ENCODE results near the gene ACVR1C. TPM values are rescaled to one million over a fixed set of nuclear protein-coding genes. Genes with fewer than 3 reads are reported as not detected.
A peak's percentile ranks its signal among the peaks of the same experiment; 100 is the strongest.
"Not testable (repeated sequence)": the region's sequence is repeated elsewhere in the genome, so short reads cannot be mapped to it uniquely, and the experiment has no call there.

The ACVR1C gene
- total RNA-seq, 1 donor from 2014 or later: 1.1 TPM

DNA sequence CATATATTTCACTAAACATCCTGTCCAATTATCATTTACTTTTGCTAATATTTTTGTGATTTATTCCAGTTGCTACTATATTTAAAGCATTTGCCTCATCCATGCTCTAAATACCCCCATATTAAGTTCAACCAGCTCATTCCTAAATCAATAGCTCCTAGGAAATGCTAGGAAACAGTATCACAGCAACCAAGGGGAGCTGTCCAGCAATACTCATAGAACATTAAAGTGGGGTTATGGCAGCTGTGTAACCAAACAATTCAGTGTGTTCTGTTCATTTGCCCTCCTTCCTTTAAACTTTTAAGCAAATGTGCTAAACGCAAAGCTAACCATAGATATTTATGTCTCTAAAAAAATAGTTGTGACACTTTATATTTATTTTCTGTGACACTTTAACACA, 41.1 kb downstream of the ACVR1C start:
- intact Hi-C loops (cut with DNase I): no loop called here
- ATAC-seq: no peak
- no peak overlapping the region for H3K27ac ChIP-seq
- no peak for DNase-seq
- TF ChIP-seq, protein P1, sequence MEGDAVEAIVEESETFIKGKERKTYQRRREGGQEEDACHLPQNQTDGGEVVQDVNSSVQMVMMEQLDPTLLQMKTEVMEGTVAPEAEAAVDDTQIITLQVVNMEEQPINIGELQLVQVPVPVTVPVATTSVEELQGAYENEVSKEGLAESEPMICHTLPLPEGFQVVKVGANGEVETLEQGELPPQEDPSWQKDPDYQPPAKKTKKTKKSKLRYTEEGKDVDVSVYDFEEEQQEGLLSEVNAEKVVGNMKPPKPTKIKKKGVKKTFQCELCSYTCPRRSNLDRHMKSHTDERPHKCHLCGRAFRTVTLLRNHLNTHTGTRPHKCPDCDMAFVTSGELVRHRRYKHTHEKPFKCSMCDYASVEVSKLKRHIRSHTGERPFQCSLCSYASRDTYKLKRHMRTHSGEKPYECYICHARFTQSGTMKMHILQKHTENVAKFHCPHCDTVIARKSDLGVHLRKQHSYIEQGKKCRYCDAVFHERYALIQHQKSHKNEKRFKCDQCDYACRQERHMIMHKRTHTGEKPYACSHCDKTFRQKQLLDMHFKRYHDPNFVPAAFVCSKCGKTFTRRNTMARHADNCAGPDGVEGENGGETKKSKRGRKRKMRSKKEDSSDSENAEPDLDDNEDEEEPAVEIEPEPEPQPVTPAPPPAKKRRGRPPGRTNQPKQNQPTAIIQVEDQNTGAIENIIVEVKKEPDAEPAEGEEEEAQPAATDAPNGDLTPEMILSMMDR (IDR thresholded peaks at IDR 0.05): no peak
- H3K36me3 ChIP-seq: no peaks in the 10 kb centered on the region
- H3K4me3 ChIP-seq: no peak overlapping the region
- H3K9me3 ChIP-seq: no peaks in the 10 kb centered on the region
- no peaks in the 10 kb centered on the region for H3K4me1 ChIP-seq
- H3K27me3 ChIP-seq: no peaks in the 10 kb centered on the region

DNA sequence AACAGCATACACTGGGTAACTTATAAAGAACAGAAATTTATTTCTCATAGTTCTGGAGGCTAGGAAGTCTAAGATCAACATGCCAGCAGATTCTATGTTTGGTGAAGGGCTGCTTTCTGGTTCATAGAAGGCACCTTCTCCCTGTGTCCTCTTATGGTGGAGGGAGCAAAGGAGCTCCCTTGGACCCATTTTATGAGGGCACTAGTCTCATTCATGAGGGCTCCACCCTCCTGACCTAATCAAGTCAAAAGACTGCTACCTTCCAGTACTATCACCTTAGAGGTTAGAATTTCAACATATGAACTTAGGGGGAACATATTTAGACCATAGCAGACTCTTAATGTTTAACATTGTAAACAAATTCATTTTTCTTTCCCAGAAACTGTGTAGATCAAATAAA, 54.5 kb downstream of the ACVR1C start:
- no peak overlapping the region for H3K27ac ChIP-seq
- DNase-seq (no peak), ATAC-seq (no peak)
- TF ChIP-seq, protein P1 (IDR thresholded peaks at IDR 0.05): no peak
- no peaks in the 10 kb centered on the region for H3K4me1 ChIP-seq
- intact Hi-C loops (cut with DNase I): no loop called here
- no peaks in the 10 kb centered on the region for H3K36me3 ChIP-seq
- H3K4me3 ChIP-seq: no peak overlapping the region
- H3K9me3 ChIP-seq: no peaks in the 10 kb centered on the region
- H3K27me3 ChIP-seq: no peaks in the 10 kb centered on the region

DNA sequence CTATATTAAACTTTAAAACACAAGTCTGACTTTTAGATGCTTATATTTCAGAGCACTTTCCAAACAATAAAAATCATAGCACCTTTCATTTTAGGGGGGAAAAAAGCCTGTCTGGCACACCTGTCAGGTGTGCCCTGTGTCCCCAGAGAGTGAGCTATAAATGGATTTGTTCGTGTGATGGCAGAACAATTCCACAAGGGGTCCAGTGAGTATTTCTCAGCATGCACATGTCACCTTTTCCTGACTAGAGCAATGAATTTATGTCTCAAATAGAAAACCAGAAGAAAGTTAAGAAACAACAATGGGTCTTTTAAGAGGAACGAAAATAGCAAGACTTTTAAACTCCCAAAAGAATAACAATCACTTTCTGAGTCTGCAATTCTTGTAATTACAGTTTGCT, 55.9 kb downstream of the ACVR1C start:
- H3K4me1 ChIP-seq: no peaks in the 10 kb centered on the region
- intact Hi-C loops (cut with DNase I): no loop called here
- DNase-seq (no peak), ATAC-seq (no peak)
- TF ChIP-seq, protein P1 (IDR thresholded peaks at IDR 0.05): peak; percentile 27
- H3K27me3 ChIP-seq: no peaks in the 10 kb centered on the region
- no peak overlapping the region for H3K27ac ChIP-seq
- no peak overlapping the region for H3K4me3 ChIP-seq
- no peaks in the 10 kb centered on the region for H3K36me3 ChIP-seq
- no peaks in the 10 kb centered on the region for H3K9me3 ChIP-seq

DNA sequence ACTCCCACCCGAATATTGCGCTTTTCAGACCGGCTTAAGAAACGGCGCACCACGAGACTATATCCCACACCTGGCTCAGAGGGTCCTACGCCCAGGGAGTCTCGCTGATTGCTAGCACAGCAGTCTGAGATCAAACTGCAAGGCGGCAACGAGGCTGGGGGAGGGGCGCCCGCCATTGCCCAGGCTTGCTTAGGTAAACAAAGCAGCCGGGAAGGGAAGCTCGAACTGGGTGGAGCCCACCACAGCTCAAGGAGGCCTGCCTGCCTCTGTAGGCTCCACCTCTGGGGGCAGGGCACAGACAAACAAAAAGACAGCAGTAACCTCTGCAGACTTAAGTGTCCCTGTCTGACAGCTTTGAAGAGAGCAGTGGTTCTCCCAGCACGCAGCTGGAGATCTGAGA, 62.0 kb downstream of the ACVR1C start:
- H3K4me1 ChIP-seq; H3K27me3 ChIP-seq; H3K36me3 ChIP-seq; H3K4me3 ChIP-seq; intact Hi-C loops (cut with DNase I); H3K9me3 ChIP-seq; H3K27ac ChIP-seq; DNase-seq; ATAC-seq: not testable (repeated sequence)

DNA sequence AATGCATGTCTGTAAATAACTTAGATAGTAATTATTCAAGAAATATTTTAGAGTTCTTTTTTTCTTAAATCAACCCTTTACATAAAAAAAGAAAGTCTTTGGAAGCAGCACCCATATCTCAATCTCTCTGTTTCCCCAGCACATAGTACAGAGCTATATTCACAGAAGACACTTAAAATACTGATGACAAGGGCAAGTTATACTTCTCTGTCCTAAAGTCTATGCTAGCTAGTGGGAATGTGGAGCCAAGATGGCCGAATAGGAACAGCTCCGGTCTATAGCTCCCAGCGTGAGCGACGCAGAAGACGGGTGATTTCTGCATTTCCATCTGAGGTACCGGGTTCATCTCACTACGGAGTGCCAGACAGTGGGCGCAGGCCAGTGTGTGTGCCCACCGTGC, 62.6 kb downstream of the ACVR1C start:
- H3K36me3 ChIP-seq; intact Hi-C loops (cut with DNase I); H3K9me3 ChIP-seq; H3K4me3 ChIP-seq; DNase-seq; H3K4me1 ChIP-seq; H3K27ac ChIP-seq; ATAC-seq; H3K27me3 ChIP-seq: not testable (repeated sequence)

DNA sequence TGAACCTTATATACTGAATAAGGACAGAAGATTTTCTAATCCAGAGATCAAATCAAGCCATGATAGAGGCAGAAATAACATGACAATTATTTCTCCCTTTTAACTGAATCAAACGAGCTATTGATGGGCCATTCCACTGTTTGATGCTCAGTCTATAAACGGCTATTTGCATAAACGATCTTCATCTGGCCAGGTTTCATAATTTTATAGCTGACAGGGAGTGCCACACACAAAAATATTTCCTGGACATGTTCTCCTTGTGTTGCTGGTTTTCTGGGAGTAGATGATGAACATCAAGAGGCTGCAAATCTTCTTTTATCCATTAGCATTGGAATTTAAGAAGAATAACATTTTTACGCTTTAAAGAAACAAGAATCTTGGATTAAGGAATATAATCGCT, 63.1 kb downstream of the ACVR1C start:
- DNase-seq (no peak), ATAC-seq (no peak)
- Histone ChIP-seq H3K9me3 (no peaks in the 10 kb centered on the region), H3K36me3 (no peaks in the 10 kb centered on the region), H3K4me1 (no peaks in the 10 kb centered on the region), H3K27ac (no peak overlapping the region), H3K4me3 (no peak overlapping the region), H3K27me3 (no peaks in the 10 kb centered on the region)
- TF ChIP-seq, protein P1 (IDR thresholded peaks at IDR 0.05): no peak
- intact Hi-C loops (cut with DNase I): no loop called here

DNA sequence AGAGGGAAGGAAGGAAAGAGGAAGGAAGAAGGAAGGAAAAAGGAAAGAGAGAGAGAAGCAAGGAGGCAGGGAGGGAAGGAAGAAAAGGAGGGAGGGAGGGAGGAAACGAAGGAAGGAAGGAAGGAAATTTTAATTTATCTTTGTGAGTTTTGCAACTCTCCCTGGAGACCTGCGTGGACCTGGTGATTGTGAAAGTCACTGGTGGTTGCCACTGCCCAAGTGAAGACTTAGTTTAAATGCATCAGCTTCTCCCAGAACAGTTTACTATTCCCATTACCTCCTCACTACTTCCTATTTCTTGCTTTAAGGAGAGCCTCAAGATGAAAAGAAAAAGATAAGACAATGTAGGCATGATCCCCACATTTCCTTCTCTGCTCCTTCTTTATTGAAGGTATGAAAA, 68.8 kb downstream of the ACVR1C start:
- ATAC-seq (no peak), DNase-seq (no peak)
- Histone ChIP-seq H3K9me3 (no peaks in the 10 kb centered on the region), H3K27ac (no peak overlapping the region), H3K27me3 (no peaks in the 10 kb centered on the region), H3K4me1 (no peaks in the 10 kb centered on the region), H3K36me3 (no peaks in the 10 kb centered on the region), H3K4me3 (no peak overlapping the region)
- intact Hi-C loops (cut with DNase I): no loop called here
- TF ChIP-seq, protein P1 (IDR thresholded peaks at IDR 0.05): no peak
